NCI-H2227 (cell line): ENCODE results near the gene PICK1.

Experiments used
- DNase-seq: peaks from one replicate; lab custom pipeline; 2025; ENCODE audit not compliant: unreplicated experiment; lab: John Stamatoyannopoulos, UW

PICK1 gene

DNA sequence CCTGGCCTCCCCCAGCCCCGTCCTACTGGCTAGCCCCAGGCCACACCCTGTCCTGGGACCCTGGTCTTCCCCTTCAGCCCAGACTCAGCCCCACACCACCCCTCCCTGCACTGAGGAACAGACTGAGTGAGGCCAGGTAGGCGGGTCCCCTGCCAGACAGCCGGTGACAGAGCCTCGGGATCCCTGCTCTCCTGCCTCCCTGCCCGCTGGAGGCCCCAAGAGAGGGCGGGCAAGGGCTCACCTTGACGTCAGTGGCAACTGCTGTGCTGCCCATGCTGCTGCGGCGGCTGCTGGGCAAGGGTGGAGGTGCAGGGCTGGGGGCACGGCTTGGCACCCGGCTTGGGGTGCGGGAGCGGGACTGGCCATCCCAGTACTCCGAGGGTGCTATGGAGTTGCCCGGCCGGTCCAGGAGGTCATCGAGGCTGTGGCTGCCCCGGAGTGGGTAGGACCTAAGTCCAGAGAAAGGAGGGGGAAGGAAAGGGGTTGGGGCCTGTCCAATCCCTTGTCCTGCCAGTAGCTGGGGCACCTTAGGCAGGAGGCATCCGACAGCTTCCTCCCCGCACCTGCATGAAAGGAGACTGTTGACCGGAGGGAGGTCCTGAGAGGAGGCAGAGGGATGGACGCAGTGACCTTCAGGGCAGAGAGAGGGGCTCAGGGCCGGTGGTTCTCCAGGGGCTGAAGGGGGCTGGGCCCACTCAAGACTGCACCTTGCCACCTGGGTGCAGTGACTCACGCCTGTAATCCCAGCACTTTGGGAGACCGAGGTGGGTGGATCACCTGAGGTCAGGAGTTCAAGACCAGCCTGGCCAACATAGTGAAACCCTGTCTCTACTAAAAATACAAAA is 29.0 kb downstream of the PICK1 start:
- no peak for DNase-seq

DNA sequence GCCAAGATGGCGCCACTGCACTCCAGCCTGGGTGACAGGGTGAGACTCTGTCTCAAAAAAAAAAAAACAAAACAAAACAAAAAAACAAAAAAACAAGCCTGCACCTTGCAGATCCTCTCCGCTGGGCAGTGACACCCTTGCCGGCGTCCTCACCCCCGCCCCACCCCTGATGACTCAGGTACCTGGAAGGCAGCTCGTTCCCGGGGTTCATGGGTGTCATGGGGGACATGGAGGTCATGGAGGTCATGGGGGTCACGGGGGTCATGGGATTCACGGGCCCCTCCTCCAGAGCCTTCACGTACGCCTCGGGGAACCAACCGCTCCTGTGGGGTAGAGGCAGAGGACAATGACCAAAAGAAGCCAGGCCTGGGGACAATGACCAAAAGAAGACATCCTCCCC is 29.7 kb downstream of the PICK1 start:
- DNase-seq: no peak

DNA sequence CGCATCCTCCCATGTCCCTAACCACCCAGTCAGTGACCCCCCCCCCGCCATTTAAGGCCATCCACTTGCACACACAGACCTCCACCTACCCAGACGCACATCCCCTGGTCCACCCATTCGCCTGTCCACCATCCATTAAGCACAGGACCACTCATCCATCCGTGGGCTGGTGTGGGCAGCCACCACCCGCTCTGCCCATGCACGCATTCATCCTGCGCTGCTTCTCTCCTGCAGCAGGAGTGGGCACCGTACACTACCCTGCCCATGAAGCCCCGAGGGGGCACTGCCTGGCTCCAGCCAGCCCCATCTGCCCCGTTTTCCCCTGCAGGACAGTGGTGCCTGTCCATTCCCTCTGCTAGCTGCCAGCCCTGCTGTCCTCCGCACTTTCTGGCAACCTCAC is 30.7 kb downstream of the PICK1 start:
- DNase-seq: no peak

DNA sequence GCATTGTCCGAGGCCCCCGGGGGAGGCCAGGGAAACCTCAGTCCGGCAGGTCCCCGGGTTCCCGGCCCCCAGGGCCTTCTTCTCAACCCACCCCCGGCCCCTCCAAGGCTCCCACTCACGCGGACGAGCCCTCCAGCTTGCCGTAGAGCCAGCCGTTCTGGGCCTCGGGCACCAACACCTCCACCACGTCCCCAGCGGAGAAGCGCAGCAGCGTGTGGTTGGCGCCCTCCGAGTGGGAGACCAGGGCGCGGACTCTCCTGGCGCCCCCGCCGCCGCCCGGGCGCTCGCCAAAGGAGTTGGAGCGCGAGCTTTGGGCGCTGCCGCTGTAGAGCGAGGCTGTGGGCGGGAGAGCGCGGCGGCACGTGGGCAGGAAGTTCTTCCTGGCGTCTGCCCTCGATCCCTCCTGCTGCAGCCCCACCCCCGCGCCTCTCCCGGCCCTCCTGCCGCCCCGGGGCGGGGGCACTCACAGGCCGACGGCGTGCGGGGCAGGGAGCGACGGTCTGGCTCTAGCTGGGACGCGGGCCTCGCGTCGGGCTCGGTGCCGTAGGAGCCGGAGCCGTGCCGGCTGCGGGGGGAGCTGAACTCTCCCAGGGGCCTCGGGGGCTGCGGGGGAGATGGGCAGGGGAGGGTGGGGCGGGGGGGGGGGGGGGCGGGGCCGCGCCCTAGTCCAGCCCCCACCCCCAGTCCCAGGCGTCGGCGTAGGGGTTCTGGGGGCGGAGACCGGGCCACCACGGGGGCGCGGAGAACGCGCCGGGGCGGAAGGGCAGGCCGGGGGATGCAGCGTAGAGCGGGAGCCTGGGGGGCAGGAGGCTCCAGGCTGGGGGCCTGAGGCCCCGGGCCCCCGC is 31.6 kb downstream of the PICK1 start:
- no peak for DNase-seq

DNA sequence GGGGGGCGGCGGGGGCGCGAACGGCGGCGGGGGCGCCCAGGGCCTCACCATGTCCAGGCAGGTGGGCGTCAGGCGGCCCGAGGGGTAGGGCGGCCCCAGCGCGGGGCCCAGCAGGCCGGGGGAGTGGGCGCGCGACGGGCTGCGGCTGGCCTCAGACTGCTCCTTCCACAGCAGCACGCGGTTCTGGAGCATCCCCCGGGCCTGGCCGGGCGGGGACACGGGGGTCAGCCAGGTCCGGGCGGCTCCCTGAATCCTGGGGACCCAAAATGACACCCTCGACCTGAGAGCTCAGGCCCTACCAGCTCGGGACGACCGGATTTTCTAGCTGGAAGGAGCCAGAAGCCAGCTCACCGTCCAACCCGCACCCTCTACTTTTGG is 32.3 kb downstream of the PICK1 start:
- DNase-seq: no peak

DNA sequence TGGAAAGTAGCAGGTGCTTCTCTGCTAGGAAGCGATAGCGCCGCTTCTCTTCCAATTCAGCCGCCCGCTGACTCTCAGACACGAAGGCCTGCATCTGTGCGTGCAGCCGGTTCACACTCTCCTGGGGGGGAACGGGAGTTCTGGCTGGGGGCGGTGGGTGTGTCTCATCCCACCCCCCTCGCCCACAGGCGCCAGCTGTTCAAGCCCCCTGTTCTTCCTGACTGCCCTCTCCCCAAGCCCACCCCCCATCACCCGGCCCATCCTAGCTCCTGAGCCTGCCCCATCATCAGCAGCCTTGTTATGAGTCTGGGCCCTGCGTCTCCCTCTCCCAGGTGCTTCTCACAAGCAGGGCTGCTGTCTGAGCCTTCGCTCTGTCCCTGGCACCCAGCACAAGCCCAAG is 39.9 kb downstream of the PICK1 start:
- peak; percentile 42 for DNase-seq

DNA sequence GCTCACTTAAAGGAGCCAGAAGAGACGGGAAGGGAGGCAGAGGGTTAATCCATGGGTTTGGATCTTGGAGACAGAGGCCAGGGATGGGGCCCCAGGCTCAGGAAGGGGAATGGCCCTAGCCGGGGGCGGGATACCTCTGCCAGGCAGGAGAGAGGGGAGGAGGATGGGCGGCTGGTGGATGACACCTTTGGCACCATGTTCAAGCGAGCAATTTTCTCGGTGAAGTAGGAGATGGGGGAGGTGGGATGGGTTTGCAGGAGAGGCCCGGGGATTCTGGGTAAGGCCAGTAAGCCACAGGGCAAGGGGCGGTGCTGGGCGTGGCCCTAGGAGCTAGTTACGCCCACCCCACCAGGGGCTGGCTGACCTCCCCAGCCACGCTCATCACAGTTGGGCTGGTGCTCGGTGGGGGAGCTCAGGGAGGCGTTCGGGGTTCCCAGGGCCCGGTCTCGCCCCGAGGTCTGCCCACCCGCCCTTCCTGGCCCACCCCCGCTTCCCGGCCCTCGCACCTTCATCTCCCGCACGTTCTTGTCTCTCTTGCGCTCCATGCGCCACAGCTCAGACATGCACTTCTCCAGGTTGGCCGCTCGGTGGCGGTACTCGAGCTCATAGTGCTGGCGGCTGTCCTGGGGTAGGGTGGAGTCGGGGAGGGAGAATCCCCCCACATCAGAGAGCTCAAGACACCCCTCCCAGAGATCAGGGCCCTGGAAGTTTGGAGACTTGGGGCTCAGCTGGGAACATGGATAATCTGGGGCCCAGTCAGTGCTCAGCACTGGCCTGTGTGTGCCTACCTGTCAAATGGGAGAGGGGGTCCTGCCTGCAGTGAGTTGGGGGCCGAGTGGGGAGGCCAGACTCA is 40.6 kb downstream of the PICK1 start:
- DNase-seq: peak; percentile 66

DNA sequence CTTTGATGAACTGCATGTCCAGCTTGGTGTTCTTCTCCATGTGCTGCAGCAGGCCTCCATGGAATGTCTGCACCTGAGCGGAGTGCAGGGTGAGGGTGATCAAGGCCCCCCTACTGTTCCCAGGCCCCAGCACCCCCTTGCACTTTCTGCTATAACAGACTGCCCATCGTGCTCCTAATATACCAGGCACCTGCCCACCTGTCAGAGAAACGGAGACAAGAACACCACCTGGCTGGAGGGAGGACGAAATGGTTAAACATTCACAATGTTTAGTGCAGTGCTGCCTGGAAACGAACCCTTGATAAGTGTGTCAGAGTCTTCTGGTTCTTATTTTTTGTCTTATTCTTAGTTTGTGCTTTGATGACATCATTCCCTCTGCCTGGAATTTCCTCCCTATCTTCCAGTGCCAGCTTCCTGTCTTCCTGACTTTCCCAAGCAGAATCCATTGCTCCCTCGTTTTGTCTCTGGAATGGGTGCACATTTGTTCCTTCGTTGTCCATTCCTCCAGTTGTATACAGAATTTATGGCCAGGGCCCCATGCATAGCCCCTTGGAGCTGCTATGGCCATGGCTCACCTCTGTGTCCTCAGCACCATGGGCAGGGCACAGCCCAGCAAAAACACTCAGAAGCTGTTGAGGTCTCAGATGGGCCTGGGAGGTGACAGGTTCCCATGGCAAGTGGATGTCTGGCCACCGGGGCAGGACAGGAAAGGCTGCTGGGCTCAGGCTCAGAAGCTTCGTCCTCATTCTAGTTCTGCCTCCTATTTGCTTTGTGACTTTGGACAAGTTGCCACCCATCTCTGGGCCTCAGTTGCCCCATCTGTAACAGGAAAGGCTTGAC is 41.4 kb downstream of the PICK1 start:
- no peak for DNase-seq

DNA sequence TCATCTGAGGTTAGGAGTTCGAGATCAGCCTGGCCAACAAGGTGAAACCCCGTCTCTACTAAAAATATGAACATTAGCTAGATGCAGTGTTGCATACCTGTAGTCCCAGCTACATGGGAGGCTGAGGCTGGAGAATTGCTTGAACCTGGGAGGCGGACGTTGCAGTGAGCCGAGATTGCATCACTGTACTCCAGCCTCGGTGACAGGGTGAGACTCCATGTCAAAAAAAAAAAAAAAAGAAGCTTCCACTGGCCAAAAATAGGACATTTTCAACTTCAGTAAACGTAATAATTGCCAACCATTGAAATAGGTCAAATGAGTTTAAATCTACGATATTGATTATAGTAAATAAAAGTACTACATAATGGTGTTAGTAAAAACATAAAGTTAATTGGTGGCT is 46.4 kb downstream of the PICK1 start:
- DNase-seq: no peak

DNA sequence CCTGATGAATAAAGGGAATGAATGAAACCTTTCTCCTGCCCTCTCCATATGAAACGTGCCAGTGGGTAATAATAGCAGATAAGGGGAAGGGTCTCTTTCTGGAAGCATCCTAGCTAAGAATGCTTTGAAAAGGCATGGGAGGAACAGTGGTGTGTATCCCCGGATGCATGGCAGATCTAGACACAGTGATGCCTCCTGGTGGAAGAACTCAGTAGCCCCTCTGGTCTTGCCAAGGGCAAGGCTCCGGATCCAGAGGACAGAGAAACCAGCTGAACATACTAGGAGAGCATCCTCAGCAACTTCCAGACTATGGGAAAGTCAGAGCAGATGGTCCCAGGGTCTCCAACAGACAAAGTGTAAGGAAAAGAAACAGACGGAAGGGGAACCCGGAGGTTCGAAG is 46.9 kb downstream of the PICK1 start:
- DNase-seq: peak; percentile 2

DNA sequence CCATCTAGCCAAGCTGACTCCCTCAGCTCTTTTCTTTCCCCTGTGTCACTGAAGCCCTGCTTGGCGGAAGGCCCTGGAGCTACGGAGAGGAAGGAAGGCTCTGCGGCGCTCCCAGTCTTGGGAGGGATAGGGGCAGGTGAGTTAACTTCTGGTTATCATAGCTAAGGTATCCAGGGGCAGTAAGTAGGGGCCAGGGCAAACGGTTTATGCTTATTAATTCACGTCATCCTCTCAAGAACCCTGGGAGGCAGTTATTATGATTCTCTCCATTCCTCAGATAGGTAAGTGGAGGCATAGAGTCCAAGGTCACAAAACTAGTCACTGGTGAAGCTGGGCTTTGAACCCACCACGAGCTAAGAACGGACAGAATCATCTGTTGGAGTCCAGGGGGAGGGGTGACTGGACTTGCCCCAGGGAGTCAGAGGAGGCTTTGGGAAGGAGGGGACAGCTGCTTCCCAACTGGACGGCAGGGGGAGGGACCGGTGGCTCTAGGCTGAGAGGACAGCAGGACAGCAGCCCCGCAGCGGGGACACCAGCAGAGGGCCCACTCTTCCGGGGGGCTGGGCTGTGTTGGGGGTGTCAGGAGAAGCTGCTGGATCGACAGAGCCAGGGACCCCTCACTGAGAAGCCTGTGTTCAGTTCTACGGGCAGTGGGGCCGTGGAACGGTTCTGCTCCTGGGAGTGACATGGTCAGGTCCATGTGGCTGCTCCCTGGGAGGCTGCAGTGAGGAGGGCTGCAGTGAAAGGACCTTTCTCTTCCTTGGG is 49.8 kb downstream of the PICK1 start:
- DNase-seq: no peak

DNA sequence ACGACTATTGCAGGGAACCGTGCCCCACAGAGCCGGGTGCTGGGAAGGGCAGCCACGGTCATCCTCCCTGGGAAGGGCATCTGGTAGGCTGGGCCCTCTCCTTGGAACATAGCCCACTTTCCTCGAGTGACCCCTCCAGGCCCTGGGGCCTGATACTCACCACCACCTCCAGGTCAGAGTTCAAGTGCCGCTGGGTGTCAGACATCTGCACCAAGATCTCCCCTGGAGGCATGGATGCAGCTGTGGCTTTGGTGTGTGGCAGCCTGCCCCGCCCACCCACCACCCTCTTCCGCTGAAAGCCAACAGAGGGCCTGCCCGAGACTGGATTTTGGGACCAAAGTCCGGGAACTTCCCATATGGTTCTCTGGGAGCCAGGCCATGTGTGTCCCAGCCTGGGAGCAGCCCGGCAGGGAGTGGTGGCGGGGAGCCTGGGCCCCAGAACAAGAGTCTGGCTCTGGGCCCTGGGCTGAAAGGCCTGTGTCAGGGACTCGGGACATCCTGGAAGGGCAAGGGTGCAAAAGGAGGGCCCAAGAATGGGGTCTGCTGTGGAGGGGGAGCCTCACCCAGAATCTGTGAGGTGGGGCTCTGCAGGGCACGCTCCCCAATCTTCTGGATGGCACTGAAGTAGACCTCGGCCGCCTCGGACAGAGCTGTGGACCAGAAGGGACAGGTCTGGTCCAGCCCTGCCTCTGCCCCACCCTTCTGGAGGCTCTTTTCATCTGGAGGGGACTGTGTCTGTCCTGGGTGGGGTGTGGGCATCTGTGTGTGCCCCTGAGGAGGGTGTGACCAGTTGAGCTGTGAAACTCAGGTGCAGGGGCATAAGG is 50.7 kb downstream of the PICK1 start:
- no peak for DNase-seq

DNA sequence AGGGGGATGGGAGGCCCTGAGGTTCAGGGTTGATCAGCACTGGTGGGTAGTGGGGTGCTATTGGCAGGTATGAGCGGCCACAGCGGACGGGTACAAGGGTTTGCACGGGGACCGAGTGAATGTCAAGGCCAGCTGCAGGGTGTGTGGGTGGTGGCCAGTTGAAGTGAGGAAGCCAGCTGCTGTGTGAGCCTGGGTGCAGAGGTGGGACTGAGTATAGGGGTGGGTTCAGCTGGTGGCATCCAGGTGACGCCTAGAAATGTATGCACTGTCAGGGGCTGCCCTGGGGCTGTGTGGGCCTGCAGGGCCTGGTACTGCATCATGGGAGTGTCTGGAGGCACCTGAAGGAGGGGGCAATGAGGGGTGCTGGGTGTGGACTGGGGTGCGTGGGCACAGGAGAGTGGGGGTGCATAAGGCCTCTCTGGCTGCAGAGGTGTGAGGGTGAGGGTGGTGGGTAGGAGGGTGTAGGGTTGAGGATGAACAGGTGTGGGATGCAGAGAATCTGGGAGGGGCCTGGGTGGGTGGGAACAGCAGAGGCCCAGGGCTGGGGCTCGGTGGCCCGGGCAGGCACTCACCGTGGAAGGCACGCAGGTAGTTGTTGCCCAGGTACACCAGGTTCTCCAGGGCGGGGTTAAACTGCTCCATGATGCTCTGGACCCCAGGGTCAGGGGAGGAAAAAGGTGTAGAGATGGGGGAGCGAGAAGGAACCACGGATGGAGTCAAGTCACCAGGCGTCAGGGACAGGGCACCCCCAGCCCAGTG is 51.5 kb downstream of the PICK1 start:
- DNase-seq: no peak

DNA sequence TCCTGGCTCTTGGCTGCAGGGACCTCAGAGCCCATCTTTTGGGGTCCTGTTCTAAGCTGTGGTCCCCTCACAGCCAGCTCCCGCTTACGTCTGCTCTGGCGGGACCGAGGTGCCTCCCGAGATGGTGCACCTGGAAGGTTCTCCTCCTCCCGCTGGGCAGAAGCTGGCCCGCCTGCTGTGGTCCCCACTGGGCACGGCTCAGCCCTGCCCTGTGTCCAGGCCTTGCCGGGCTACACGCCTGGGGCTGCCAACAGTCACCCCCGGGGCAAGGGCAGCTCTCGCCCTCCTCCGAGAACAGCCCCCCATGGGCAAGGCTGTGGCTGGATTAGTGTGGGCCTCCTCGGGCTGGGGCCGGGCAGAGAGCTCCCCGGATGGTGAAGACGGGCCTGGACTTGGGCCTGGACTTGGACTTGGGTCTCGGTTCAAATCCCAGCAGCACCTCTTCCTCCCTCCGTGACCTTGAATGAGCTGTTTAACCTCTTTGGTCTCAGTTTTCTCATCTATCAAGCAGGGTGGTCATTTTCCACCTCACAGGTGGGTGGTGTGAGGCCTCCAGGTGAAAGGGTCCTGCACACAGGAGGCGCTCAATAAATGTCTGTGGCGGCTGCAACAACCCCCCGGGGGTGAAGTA is 52.3 kb downstream of the PICK1 start:
- DNase-seq: peak; percentile 13

DNA sequence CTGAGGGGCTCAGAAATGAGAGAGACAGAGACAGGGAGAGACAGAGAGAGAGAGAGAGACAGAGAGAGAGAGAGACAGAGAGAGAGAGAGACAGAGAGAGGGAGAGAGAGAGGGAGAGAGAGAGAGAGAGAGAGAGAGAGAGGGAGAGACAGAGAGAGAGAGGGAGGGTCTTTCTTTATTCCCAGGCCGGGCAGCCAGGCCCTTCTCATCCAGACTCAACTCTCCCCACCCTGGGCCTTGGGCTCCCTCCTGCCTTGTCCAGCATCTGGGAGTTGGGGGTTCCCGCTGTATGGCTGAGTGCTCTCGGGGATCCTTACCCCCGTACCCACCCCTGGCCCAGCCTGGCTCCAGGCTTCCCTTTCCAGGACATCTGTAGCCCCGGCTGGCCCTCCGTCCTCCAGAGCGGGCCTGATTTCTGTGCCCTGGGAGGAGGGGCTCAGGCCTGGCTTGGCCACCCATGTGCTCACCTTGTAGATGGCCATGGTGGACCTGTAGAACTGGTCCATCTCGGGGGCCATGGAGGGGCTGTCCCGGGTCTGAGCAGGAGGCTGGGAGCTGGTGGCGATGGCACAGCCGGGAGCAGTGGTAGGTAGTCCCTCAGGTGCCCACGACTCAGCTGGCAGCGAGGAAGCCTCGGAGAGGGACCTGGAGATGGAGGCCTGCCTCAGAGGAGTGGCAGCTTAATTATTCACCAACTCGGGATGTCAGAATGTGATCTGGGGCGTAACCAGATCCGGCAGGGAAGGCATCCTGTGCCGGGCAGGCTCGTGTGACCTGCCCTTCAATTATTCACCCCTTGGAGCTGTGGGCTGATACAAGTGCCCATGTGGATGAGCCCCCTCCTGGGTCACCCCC is 53.0 kb downstream of the PICK1 start, which contains the start of gene BAIAP2L2:
Gene BAIAP2L2 (minus strand): TSS at position 677 of the 855 bp plus-strand sequence. CDS start 159 bp downstream, at position 518.
- DNase-seq: no peak
